Esophagus squamous epithelium (tissue), 4 donors: Measurements from ENCODE around the gene SLC35E2B.
"Not testable (repeated sequence)": the region's sequence is repeated elsewhere in the genome, so short reads cannot be mapped to it uniquely, and the experiment has no call there.

Experiments used
- CTCF ChIP-seq, 6 experiments: fragments of 450-650 bp in 4 of 6; fragments of 200-600 bp in 2 of 6; sonication (generic) in 2 of 6; IDR thresholded peaks; one replicate each; pipeline ENCODE4 v1.5.1; 2016 to 2019; ENCODE audit warnings: antibody characterized with exemption in 6 of 6, mild to moderate bottlenecking in 4 of 6, moderate library complexity in 4 of 6
- POLR2A ChIP-seq, 4 donors: fragments of 450-650 bp; IDR thresholded peaks; one replicate each; pipeline ENCODE4 v1.6.1; 2017; ENCODE audit warnings: antibody characterized with exemption in 4 of 4, mild to moderate bottlenecking in 4 of 4, moderate library complexity in 3 of 4

GRCh38 chr1:1674806-1675205 lies 17.8 kb downstream of the SLC35E2B start:
- TF ChIP-seq CTCF, POLR2A (IDR thresholded peaks at IDR 0.05): not testable (repeated sequence)
